Measurements from ENCODE around the gene C5AR1.

GRCh38 chr19:47269596-47269995, 40.1 kb upstream of the C5AR1 start:
- no peak for TF ChIP-seq CTCF (conservative IDR thresholded peaks at IDR 0.05; ENCODE audit: low read length)
- TF ChIP-seq EZH2phosphoT487 (IDR thresholded peaks at IDR 0.05; ENCODE audit: borderline replicate concordance) = no peak

Measured in Loucy (cell line).